ENCODE data around the gene LAMA5.
A peak's percentile ranks its signal among the peaks of the same experiment; 100 is the strongest.

LAMA5 gene

GRCh38 chr20:62326959-62327725 lies 40.0 kb downstream of the LAMA5 start:
- no peak for DNase-seq

- no peak for DNase-seq
Measured at GRCh38 chr20:62326559-62326958, 40.6 kb downstream of the LAMA5 start.

- no peak for DNase-seq
Measured at GRCh38 chr20:62325172-62325905, 41.8 kb downstream of the LAMA5 start.

- no peak for DNase-seq
Measured at GRCh38 chr20:62323980-62324906, 42.9 kb downstream of the LAMA5 start.

- DNase-seq, result no peak
Measured at GRCh38 chr20:62323146-62323979, 43.7 kb downstream of the LAMA5 start.

- DNase-seq, result no peak
Measured at GRCh38 chr20:62322492-62323041, 44.5 kb downstream of the LAMA5 start.

- DNase-seq, result no peak
Measured at GRCh38 chr20:62321975-62322374, 45.1 kb downstream of the LAMA5 start.

GRCh38 chr20:62321521-62321948 lies 45.6 kb downstream of the LAMA5 start:
- DNase-seq, result no peak

GRCh38 chr20:62320581-62321354 lies 46.3 kb downstream of the LAMA5 start:
- DNase-seq, result no peak

- DNase-seq, result no peak
Measured at GRCh38 chr20:62319346-62319909, 47.7 kb downstream of the LAMA5 start.

GRCh38 chr20:62318400-62319345 lies 48.4 kb downstream of the LAMA5 start:
- DNase-seq, result peak in 1 of 14 donors; percentile 43

GRCh38 chr20:62317167-62317655 lies 49.9 kb downstream of the LAMA5 start:
- DNase-seq, result no peak

- peak in 2 of 14 donors; percentile 28 to 85 for DNase-seq
Measured at GRCh38 chr20:62316331-62317166, 50.6 kb downstream of the LAMA5 start.

- no peak for DNase-seq
Measured at GRCh38 chr20:62315773-62316172, 51.3 kb downstream of the LAMA5 start.

GRCh38 chr20:62314711-62315302 lies 52.3 kb downstream of the LAMA5 start:
- no peak for DNase-seq

- no peak for DNase-seq
Measured at GRCh38 chr20:62314339-62314638, 52.8 kb downstream of the LAMA5 start.

- DNase-seq, result no peak
Measured at GRCh38 chr20:62313460-62314338, 53.4 kb downstream of the LAMA5 start.

Data from C1 segment of cervical spinal cord (tissue), 14 donors.